ENCODE results near the gene ST6GAL1. TPM values are rescaled to one million over a fixed set of nuclear protein-coding genes. Genes with fewer than 3 reads are reported as not detected.
A peak's percentile ranks its signal among the peaks of the same experiment; 100 is the strongest.

Gene ST6GAL1
- total RNA-seq, 2 donors from 2014 or later, result 57.2 to 81.8 TPM

GRCh38 chr3:187024536-187025226 is 94.4 kb downstream of the ST6GAL1 start:
- peak overlapping the region; percentile 40 for H3K27ac ChIP-seq
- H3K4me3 ChIP-seq, result no peak overlapping the region

GRCh38 chr3:187025254-187025655 is 94.9 kb downstream of the ST6GAL1 start:
- TF ChIP-seq, protein P1, sequence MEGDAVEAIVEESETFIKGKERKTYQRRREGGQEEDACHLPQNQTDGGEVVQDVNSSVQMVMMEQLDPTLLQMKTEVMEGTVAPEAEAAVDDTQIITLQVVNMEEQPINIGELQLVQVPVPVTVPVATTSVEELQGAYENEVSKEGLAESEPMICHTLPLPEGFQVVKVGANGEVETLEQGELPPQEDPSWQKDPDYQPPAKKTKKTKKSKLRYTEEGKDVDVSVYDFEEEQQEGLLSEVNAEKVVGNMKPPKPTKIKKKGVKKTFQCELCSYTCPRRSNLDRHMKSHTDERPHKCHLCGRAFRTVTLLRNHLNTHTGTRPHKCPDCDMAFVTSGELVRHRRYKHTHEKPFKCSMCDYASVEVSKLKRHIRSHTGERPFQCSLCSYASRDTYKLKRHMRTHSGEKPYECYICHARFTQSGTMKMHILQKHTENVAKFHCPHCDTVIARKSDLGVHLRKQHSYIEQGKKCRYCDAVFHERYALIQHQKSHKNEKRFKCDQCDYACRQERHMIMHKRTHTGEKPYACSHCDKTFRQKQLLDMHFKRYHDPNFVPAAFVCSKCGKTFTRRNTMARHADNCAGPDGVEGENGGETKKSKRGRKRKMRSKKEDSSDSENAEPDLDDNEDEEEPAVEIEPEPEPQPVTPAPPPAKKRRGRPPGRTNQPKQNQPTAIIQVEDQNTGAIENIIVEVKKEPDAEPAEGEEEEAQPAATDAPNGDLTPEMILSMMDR (IDR thresholded peaks at IDR 0.05), result no peak
- no peak overlapping the region for H3K4me3 ChIP-seq
- DNase-seq, result no peak

More at GRCh38 chr3:187024536-187025226, 94.4 kb downstream of the ST6GAL1 start:
- Histone ChIP-seq H3K9ac (ENCODE audit: low read depth in 2 of 2, low read length in 2 of 2) (no peak overlapping the region), H3K36me3 (no peaks in the 10 kb centered on the region), H3K27me3 (no peaks in the 10 kb centered on the region), H3K9me3 (no peaks in the 10 kb centered on the region), H3K4me1 (no peaks in the 10 kb centered on the region)
- intact Hi-C loops (cut with DNase I), result no loop called here
- DNase-seq, result peak; percentile 15
- TF ChIP-seq, protein P1 (IDR thresholded peaks at IDR 0.05), result no peak

GRCh38 chr3:187025656-187026316 is 95.5 kb downstream of the ST6GAL1 start:
- Histone ChIP-seq H3K9me3 (no peaks in the 10 kb centered on the region), H3K4me3 (no peak overlapping the region), H3K27ac (peak overlapping the region; percentile 40), H3K27me3 (no peaks in the 10 kb centered on the region), H3K4me1 (no peaks in the 10 kb centered on the region), H3K9ac (ENCODE audit: low read depth in 2 of 2, low read length in 2 of 2) (no peak overlapping the region), H3K36me3 (no peaks in the 10 kb centered on the region)
- intact Hi-C loops (cut with DNase I), result no loop called here
- TF ChIP-seq, protein P1 (IDR thresholded peaks at IDR 0.05), result no peak
- no peak for DNase-seq

More at GRCh38 chr3:187025254-187025655, 94.9 kb downstream of the ST6GAL1 start:
- Histone ChIP-seq H3K27me3 (no peaks in the 10 kb centered on the region), H3K4me1 (no peaks in the 10 kb centered on the region), H3K27ac (peak overlapping the region; percentile 40), H3K9me3 (no peaks in the 10 kb centered on the region), H3K9ac (ENCODE audit: low read depth in 2 of 2, low read length in 2 of 2) (no peak overlapping the region), H3K36me3 (no peaks in the 10 kb centered on the region)
- intact Hi-C loops (cut with DNase I), result no loop called here

GRCh38 chr3:187026317-187026670 is 96.0 kb downstream of the ST6GAL1 start:
- Histone ChIP-seq H3K36me3 (no peaks in the 10 kb centered on the region), H3K4me3 (no peak overlapping the region), H3K27me3 (no peaks in the 10 kb centered on the region), H3K27ac (no peak overlapping the region), H3K4me1 (no peaks in the 10 kb centered on the region), H3K9ac (ENCODE audit: low read depth in 2 of 2, low read length in 2 of 2) (no peak overlapping the region), H3K9me3 (no peaks in the 10 kb centered on the region)
- intact Hi-C loops (cut with DNase I), result no loop called here
- no peak for DNase-seq
- TF ChIP-seq, protein P1 (IDR thresholded peaks at IDR 0.05), result no peak

DNA sequence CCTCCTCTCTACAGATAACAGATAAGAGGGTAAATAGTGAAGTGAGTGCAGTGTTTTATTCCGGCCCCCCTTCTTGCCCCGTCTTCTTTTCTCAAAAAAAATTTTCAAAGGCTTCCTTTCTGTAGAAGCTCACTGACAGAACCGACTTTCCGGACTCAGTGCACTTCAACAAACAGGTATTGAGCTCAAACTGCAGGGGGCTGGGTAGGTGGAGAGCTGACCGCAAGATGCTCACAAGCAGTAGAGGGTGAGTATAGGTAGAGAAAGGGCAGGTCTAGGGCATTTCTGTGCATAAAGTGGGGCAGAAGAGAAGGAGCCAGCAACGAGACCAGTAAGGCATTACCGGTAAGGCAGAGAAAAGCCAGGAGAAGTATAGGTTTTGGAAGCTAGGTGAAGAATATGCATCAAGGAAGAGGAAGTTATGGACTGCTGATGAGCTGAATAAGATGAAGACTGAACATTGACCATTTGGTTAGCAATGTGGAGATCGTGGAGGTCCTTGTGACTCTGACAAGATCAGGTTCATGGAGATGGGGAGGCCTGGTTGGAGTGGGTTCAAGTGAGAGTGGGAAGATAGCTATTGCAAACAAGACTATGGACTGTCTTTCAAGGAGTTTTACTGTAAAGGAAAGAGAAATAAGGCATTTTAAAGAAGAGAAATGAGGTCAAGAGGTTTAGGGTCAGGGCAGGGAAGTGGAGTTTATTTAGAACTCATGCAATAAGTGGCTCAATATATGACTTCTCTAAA is 97.4 kb downstream of the ST6GAL1 start:
- TF ChIP-seq, protein P1 (IDR thresholded peaks at IDR 0.05), result no peak
- no peaks in the 10 kb centered on the region for H3K4me1 ChIP-seq
- H3K27ac ChIP-seq, result peak overlapping the region; percentile 6
- no peaks in the 10 kb centered on the region for H3K27me3 ChIP-seq
- no peaks in the 10 kb centered on the region for H3K36me3 ChIP-seq
- no peak overlapping the region for H3K4me3 ChIP-seq
- DNase-seq, result peak; percentile 19
- intact Hi-C loops (cut with DNase I), result no loop called here
- H3K9me3 ChIP-seq, result no peaks in the 10 kb centered on the region
- no peak overlapping the region for H3K9ac ChIP-seq (ENCODE audit: low read depth in 2 of 2, low read length in 2 of 2)

Measured in colonic mucosa (tissue), 4 donors.